SK-N-SH (cell line): ENCODE results near the gene TSEN2. TPM values are rescaled to one million over a fixed set of nuclear protein-coding genes. Genes with fewer than 3 reads are reported as not detected.

Experiments used
- CTCF ChIA-PET: fragments of 300-600, 350-600 bp; formaldehyde crosslinking; extraction: SDS; loops from one replicate; lab custom pipeline; 2021; lab: Yijun Ruan, JAX
- POLR2A ChIA-PET: fragments of 350-600 bp; sonication (Branson Sonifier 250); formaldehyde crosslinking; extraction: SDS; loops from one replicate; lab custom pipeline; 2020; ENCODE audit warnings: antibody characterized with exemption, inconsistent platforms; lab: Yijun Ruan, JAX
- DNase-seq: peaks from one replicate; pipeline ENCODE4 v3.0.0; 2012
- H2AFZ ChIP-seq: fragments of 200-600 bp; sonication (generic); 2 replicates; pipeline ENCODE4 v1.8.1; 2016; ENCODE audit warnings: antibody characterized with exemption, mild to moderate bottlenecking, low read depth
- H3F3A ChIP-seq: fragments of 200-600 bp; sonication (generic); replicated peaks from 2 replicates; pipeline ENCODE3; 2016; ENCODE audit warnings: antibody characterized with exemption, mild to moderate bottlenecking; ENCODE audit not compliant: insufficient read depth
- H3K27ac ChIP-seq, 2 experiments: fragments of 200-500 bp in 1 of 2; fragments of 200-600 bp in 1 of 2; sonication (Bioruptor generic) in 1 of 2; sonication (generic), shearing (Covaris generic) in 1 of 2; 2 replicates each; pipeline versions ENCODE4 v1.5.1 to v1.6.1; 2014 to 2016; ENCODE audit warnings: low read depth in 2 of 2, inconsistent platforms in 1 of 2, low read length in 1 of 2, mild to moderate bottlenecking in 1 of 2, mixed read lengths in 1 of 2
- H3K27me3 ChIP-seq: fragments of 200-600 bp; sonication (generic), shearing (Covaris generic); 2 replicates; pipeline ENCODE4 v1.6.1; 2016; ENCODE audit warnings: mixed run types; ENCODE audit not compliant: insufficient read depth
- H3K36me3 ChIP-seq, 2 experiments: fragments of 200-500 bp in 1 of 2; fragments of 200-600 bp in 1 of 2; sonication (Bioruptor generic) in 1 of 2; sonication (generic) in 1 of 2; replicated peaks in 1 of 2; 2 replicates each; pipeline versions ENCODE3 to v1.5.1; 2014 to 2016; ENCODE audit warnings: low read length in 1 of 2, mild to moderate bottlenecking in 1 of 2; ENCODE audit not compliant: insufficient read depth in 2 of 2, control insufficient read depth in 1 of 2
- H3K4me1 ChIP-seq, 2 experiments: fragments of 200-500 bp in 1 of 2; fragments of 200-600 bp in 1 of 2; sonication (Bioruptor generic) in 1 of 2; sonication (generic), shearing (Covaris generic) in 1 of 2; 2 replicates each; pipeline versions ENCODE4 v1.5.1 to v1.6.1; 2014 to 2016; ENCODE audit warnings: low read depth in 1 of 2, low read length in 1 of 2, mixed run types in 1 of 2; ENCODE audit not compliant: insufficient read depth in 2 of 2, control insufficient read depth in 1 of 2
- H3K4me2 ChIP-seq: fragments of 200-600 bp; sonication (generic), shearing (Covaris generic); 2 replicates; pipeline ENCODE4 v1.6.1; 2017; ENCODE audit warnings: mixed run types
- H3K4me3 ChIP-seq, 2 experiments: fragments of 200-500 bp in 1 of 2; fragments of 200-600 bp in 1 of 2; sonication (Bioruptor generic) in 1 of 2; sonication (generic), shearing (Covaris generic) in 1 of 2; 2 replicates each; pipeline versions ENCODE4 v1.5.1 to v1.8.1; 2014 to 2016; ENCODE audit warnings: low read depth in 2 of 2, inconsistent platforms in 1 of 2, low read length in 1 of 2, mild to moderate bottlenecking in 1 of 2, mixed read lengths in 1 of 2, moderate library complexity in 1 of 2
- H3K79me2 ChIP-seq: fragments of 200-600 bp; sonication (generic); 2 replicates; pipeline ENCODE4 v1.8.1; 2017; ENCODE audit warnings: mild to moderate bottlenecking; ENCODE audit not compliant: insufficient read depth
- H3K9ac ChIP-seq: fragments of 200-600 bp; sonication (generic); 2 replicates; pipeline ENCODE4 v1.6.1; 2017; ENCODE audit warnings: mixed run types
- H3K9me2 ChIP-seq: fragments of 200-600 bp; sonication (generic); 2 replicates; pipeline ENCODE4 v1.6.1; 2017; ENCODE audit warnings: mixed run types
- H3K9me3 ChIP-seq: fragments of 200-600 bp; sonication (generic); 2 replicates; pipeline ENCODE4 v1.6.1; 2017; ENCODE audit warnings: mixed run types, mild to moderate bottlenecking, moderate library complexity
- H4K20me1 ChIP-seq: fragments of 200-600 bp; sonication (generic); 2 replicates; pipeline ENCODE4 v1.6.1; 2017; ENCODE audit warnings: mild to moderate bottlenecking, mixed run types; ENCODE audit not compliant: insufficient read depth
- CHD2 ChIP-seq: fragments of 150-350 bp; IDR thresholded peaks from 2 replicates; pipeline ENCODE4 v1.6.1; 2018; ENCODE audit warnings: low read length; ENCODE audit not compliant: partially characterized antibody
- ELF1 ChIP-seq: IDR thresholded peaks from 2 replicates; pipeline ENCODE4 v1.4.0; 2012
- FOXJ3 ChIP-seq: sonication (generic); formaldehyde crosslinking; IDR thresholded peaks from 2 replicates; pipeline ENCODE4 v1.5.1; 2020; ENCODE audit warnings: mild to moderate bottlenecking, missing genetic modification reagents
- GATA2 ChIP-seq: sonication (generic); formaldehyde crosslinking; IDR thresholded peaks from 2 replicates; pipeline ENCODE4 v1.5.0; 2020; ENCODE audit warnings: mild to moderate bottlenecking, missing genetic modification reagents
- IRF3 ChIP-seq: fragments of 150-350 bp; IDR thresholded peaks from 2 replicates; pipeline ENCODE4 v1.6.1; 2016; ENCODE audit warnings: mild to moderate bottlenecking, low read depth, low read length
- JUND ChIP-seq: IDR thresholded peaks from 2 replicates; pipeline ENCODE4 v1.4.0; 2012
- MXI1 ChIP-seq: IDR thresholded peaks from 2 replicates; pipeline ENCODE4 v1.6.1; 2012; ENCODE audit warnings: mild to moderate bottlenecking, low read depth, low read length, improper control_type of control experiment
- NFIC ChIP-seq: IDR thresholded peaks from 2 replicates; pipeline ENCODE4 v1.4.0; 2012; ENCODE audit warnings: borderline replicate concordance
- PBX3 ChIP-seq: IDR thresholded peaks from 2 replicates; pipeline ENCODE4; 2012
- RFX5 ChIP-seq: IDR thresholded peaks from 2 replicates; pipeline ENCODE4 v1.6.1; 2012; ENCODE audit warnings: mild to moderate bottlenecking, improper control_type of control experiment, low read length
- RXRA ChIP-seq: IDR thresholded peaks from 2 replicates; pipeline ENCODE4 v1.4.0; 2012; ENCODE audit warnings: low read depth, mild to moderate bottlenecking, borderline replicate concordance
- TCF12 ChIP-seq: IDR thresholded peaks from 2 replicates; pipeline ENCODE4 v1.4.0; 2012
- YY1 ChIP-seq: IDR thresholded peaks from 2 replicates; pipeline ENCODE4 v1.4.0; 2012; ENCODE audit warnings: low read depth, mild to moderate bottlenecking
- whole genome bisulfite sequencing: methylation state at CpG from one replicate; pipeline ENCODE4 v1.1.6; 2017; ENCODE audit warnings: low lambda C conversion rate; 5-methylcytosine and 5-hydroxymethylcytosine counted together
- polyA plus RNA-seq, 3 experiments: library from polyadenylated mRNA; depleted of rRNA; stranded (reverse); fragments of >200 nt; gene quantifications; 2 replicates each; pipeline ENCODE4 v1.2.3, GENCODE V29; 2012
- TF ChIP-seq, protein P1 (sequence below): IDR thresholded peaks from 2 replicates; pipeline ENCODE4 v1.4.0; 2012; ENCODE audit warnings: low read depth, borderline replicate concordance
- TF ChIP-seq, protein P2 (sequence below): IDR thresholded peaks from 2 replicates; pipeline ENCODE4 v1.4.0; 2012; ENCODE audit warnings: low read depth
- TF ChIP-seq, protein P3 (sequence below): IDR thresholded peaks from 2 replicates; pipeline ENCODE4 v1.4.0; 2012; ENCODE audit warnings: low read depth, borderline replicate concordance

The TSEN2 gene
- polyA plus RNA-seq, 1 of the 3 experiments (the other 2 are of a cell fraction) = 13.0 TPM

- H3K9me3 ChIP-seq = no peaks in the 10 kb centered on the region
- no peak overlapping the region for H3K4me3 ChIP-seq
- H3K4me1 ChIP-seq = peaks cover 0 to 16% of the 10 kb centered on the region in 2 experiments; a peak in 1 of 4 replicates
- no peak overlapping the region for H2AFZ ChIP-seq
- no peaks in the 10 kb centered on the region for H3K27me3 ChIP-seq
- no peak overlapping the region for H3K4me2 ChIP-seq
- CTCF ChIA-PET = interaction anchor here (2.2 to 5.2 kb wide), 2 partner anchors 12 to 333 kb away, joined by 9 to 20 read pairs; no protein-coding TSS in a partner anchor
- no peaks in the 10 kb centered on the region for H3K9me2 ChIP-seq
- TF ChIP-seq TCF12 (no peak), RXRA (no peak), PBX3 (no peak), CHD2 (no peak), NFIC (no peak), GATA2 (CRISPR knock-in tag) (no peak), YY1 (no peak), MXI1 (no peak), RFX5 (no peak)
- TF ChIP-seq, protein P1, sequence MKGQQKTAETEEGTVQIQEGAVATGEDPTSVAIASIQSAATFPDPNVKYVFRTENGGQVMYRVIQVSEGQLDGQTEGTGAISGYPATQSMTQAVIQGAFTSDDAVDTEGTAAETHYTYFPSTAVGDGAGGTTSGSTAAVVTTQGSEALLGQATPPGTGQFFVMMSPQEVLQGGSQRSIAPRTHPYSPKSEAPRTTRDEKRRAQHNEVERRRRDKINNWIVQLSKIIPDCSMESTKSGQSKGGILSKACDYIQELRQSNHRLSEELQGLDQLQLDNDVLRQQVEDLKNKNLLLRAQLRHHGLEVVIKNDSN = no peak
- TF ChIP-seq, protein P2, sequence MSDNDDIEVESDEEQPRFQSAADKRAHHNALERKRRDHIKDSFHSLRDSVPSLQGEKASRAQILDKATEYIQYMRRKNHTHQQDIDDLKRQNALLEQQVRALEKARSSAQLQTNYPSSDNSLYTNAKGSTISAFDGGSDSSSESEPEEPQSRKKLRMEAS = no peak
- no peaks in the 10 kb centered on the region for H3F3A ChIP-seq
- no peaks in the 10 kb centered on the region for H4K20me1 ChIP-seq
- DNase-seq = no peak
- POLR2A ChIA-PET = no interaction called here
- H3K27ac ChIP-seq = no peak overlapping the region
- WGBS = 80% methylated on average over 2 of the region's 2 CpGs
- no peak overlapping the region for H3K9ac ChIP-seq
- no peaks in the 10 kb centered on the region for H3K79me2 ChIP-seq
- H3K36me3 ChIP-seq = no peaks in the 10 kb centered on the region
Observed at GRCh38 chr3:12467746-12468145, 16.5 kb upstream of the TSEN2 start.

DNA sequence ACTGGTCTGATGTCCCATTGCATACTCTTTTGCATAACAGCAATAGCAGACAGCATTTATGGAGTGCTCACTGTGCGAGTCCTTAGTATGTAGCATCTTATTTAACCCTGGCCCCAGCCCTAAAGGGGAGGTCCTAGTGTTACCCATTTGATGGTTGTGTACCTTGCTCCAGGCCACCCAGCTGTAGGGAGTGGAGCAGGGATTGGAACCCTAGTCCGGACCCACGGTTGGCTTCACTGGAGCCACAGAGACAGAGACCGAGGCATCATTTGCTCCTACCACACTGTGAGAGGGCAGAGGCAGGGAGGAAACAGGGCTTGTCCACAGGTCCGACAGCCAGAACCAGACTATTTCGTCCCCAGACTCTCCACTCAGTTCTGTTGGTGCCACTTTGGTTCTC is 16.0 kb upstream of the TSEN2 start:
- WGBS = 84% methylated on average over 4 of the region's 6 CpGs
- no peaks in the 10 kb centered on the region for H3F3A ChIP-seq
- POLR2A ChIA-PET = no interaction called here

More for the DNA sequence above, 16.0 kb upstream of the TSEN2 start:
- Histone ChIP-seq H3K4me2 (no peak overlapping the region), H3K79me2 (no peaks in the 10 kb centered on the region), H3K36me3 (no peaks in the 10 kb centered on the region), H3K9me3 (no peaks in the 10 kb centered on the region), H3K9ac (no peak overlapping the region), H4K20me1 (no peaks in the 10 kb centered on the region), H3K4me3 (no peak overlapping the region), H3K9me2 (no peaks in the 10 kb centered on the region), H3K4me1 (peaks cover 0 to 16% of the 10 kb centered on the region in 2 experiments; a peak in 1 of 4 replicates), H2AFZ (no peak overlapping the region), H3K27me3 (no peaks in the 10 kb centered on the region), H3K27ac (no peak overlapping the region)
- CTCF ChIA-PET = interaction anchor here (2.2 to 5.2 kb wide), 2 partner anchors 11 to 333 kb away, joined by 9 to 20 read pairs; no protein-coding TSS in a partner anchor
- TF ChIP-seq RFX5 = no peak
- TF ChIP-seq CHD2 = no peak
- no peak for TF ChIP-seq IRF3
- TF ChIP-seq FOXJ3 = no peak
- no peak for TF ChIP-seq JUND
- TF ChIP-seq ELF1 = no peak
- no peak for TF ChIP-seq YY1
- TF ChIP-seq, protein P3, sequence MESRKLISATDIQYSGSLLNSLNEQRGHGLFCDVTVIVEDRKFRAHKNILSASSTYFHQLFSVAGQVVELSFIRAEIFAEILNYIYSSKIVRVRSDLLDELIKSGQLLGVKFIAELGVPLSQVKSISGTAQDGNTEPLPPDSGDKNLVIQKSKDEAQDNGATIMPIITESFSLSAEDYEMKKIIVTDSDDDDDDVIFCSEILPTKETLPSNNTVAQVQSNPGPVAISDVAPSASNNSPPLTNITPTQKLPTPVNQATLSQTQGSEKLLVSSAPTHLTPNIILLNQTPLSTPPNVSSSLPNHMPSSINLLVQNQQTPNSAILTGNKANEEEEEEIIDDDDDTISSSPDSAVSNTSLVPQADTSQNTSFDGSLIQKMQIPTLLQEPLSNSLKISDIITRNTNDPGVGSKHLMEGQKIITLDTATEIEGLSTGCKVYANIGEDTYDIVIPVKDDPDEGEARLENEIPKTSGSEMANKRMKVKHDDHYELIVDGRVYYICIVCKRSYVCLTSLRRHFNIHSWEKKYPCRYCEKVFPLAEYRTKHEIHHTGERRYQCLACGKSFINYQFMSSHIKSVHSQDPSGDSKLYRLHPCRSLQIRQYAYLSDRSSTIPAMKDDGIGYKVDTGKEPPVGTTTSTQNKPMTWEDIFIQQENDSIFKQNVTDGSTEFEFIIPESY = no peak
- no peak for DNase-seq
